H1 (cell line): ENCODE measurements around the gene SPN. TPM values are rescaled to one million over a fixed set of nuclear protein-coding genes. Genes with fewer than 3 reads are reported as not detected.
A peak's percentile ranks its signal among the peaks of the same experiment; 100 is the strongest.

Experiments
- CTCF ChIA-PET: fragments of 300-600 bp; sonication (Branson Sonifier 250); formaldehyde crosslinking; loops from one replicate; lab custom pipeline; 2021; ENCODE audit not compliant: partially characterized antibody; lab: Charles Lee
- POLR2A ChIA-PET: fragments of 300-600 bp; sonication (Branson Sonifier 250); formaldehyde crosslinking; loops from one replicate; lab custom pipeline; 2021; ENCODE audit warnings: inconsistent platforms; ENCODE audit not compliant: partially characterized antibody; lab: Charles Lee
- DNase-seq, 2 experiments: peaks; one replicate each; pipeline versions ENCODE4 v3.0.0 to v3.0.0-alpha.2; 2010 to 2022; ENCODE audit warnings: low spot score in 2 of 2, low read depth in 1 of 2, mixed read lengths in 1 of 2
- FAIRE-seq: peaks from 2 replicates; lab custom pipeline; 2011; peaks lifted over from hg19 to GRCh38; lab: Jason Lieb, UNC
- H2AFZ ChIP-seq: 2 replicates; pipeline ENCODE4 v1.8.1; 2012; ENCODE audit warnings: low read length, inconsistent platforms
- H2AK5ac ChIP-seq: 2 replicates; pipeline ENCODE4 v1.6.1; 2013; ENCODE audit warnings: low read depth, low read length
- H2BK120ac ChIP-seq: replicated peaks from 2 replicates; pipeline ENCODE3; 2013; ENCODE audit warnings: low read depth, low read length, inconsistent platforms
- H2BK12ac ChIP-seq: 2 replicates; pipeline ENCODE4 v1.6.1; 2013; ENCODE audit warnings: low read depth, low read length
- H2BK15ac ChIP-seq: 2 replicates; pipeline ENCODE4 v1.6.1; 2013; ENCODE audit warnings: low read length
- H2BK20ac ChIP-seq: 2 replicates; pipeline ENCODE4 v1.6.1; 2013; ENCODE audit warnings: low read length
- H2BK5ac ChIP-seq: 2 replicates; pipeline ENCODE4 v1.6.1; 2013; ENCODE audit warnings: low read depth, low read length
- H3K14ac ChIP-seq: 2 replicates; pipeline ENCODE4 v1.6.1; 2013; ENCODE audit warnings: inconsistent platforms; ENCODE audit not compliant: insufficient read length
- H3K18ac ChIP-seq: 2 replicates; pipeline ENCODE4 v1.6.1; 2013; ENCODE audit warnings: low read length; ENCODE audit errors: extremely low read depth
- H3K23ac ChIP-seq: 2 replicates; pipeline ENCODE4 v1.6.1; 2013; ENCODE audit warnings: inconsistent platforms; ENCODE audit not compliant: insufficient read length
- H3K23me2 ChIP-seq: 2 replicates; pipeline ENCODE4 v1.6.1; 2013; ENCODE audit warnings: low read depth, low read length
- H3K27ac ChIP-seq: 2 replicates; pipeline ENCODE4 v1.6.1; 2011; ENCODE audit warnings: low read depth, low read length, inconsistent platforms
- H3K27me3 ChIP-seq, 4 experiments: replicated peaks in 1 of 4; 1 replicate in 1 of 4; 2 replicates in 3 of 4; pipeline versions ENCODE4 v1.6.1 to v1.8.1; 2011 to 2013; ENCODE audit warnings: low read length in 3 of 4, mild to moderate bottlenecking in 3 of 4, inconsistent platforms in 2 of 4, mixed read lengths in 2 of 4, moderate library complexity in 1 of 4; ENCODE audit not compliant: control insufficient read depth in 3 of 4, insufficient read depth in 3 of 4; ENCODE audit errors: extremely low read depth in 1 of 4
- H3K36me3 ChIP-seq, 4 experiments: 2 replicates each; pipeline versions ENCODE4 v1.6.1 to v1.8.1; 2011 to 2013; ENCODE audit warnings: mild to moderate bottlenecking in 4 of 4, low read length in 3 of 4, moderate library complexity in 2 of 4, control low read depth in 1 of 4, inconsistent platforms in 1 of 4; ENCODE audit not compliant: insufficient read depth in 4 of 4, control insufficient read depth in 2 of 4
- H3K4ac ChIP-seq: replicated peaks from 2 replicates; pipeline ENCODE3; 2013; ENCODE audit warnings: low read length, low read depth, mixed read lengths, inconsistent platforms; ENCODE audit not compliant: insufficient read length
- H3K4me1 ChIP-seq, 4 experiments: replicated peaks in 1 of 4; 1 replicate in 1 of 4; 2 replicates in 3 of 4; pipeline versions ENCODE4 v1.6.1 to v1.8.1; 2011 to 2013; ENCODE audit warnings: low read length in 3 of 4, inconsistent platforms in 2 of 4, mixed read lengths in 1 of 4; ENCODE audit not compliant: insufficient read depth in 4 of 4, control insufficient read depth in 3 of 4
- H3K4me2 ChIP-seq, 2 experiments: 2 replicates each; pipeline versions ENCODE4 v1.6.1 to v1.8.1; 2011 to 2013; ENCODE audit warnings: low read depth in 2 of 2, low read length in 2 of 2, control low read depth in 1 of 2, inconsistent platforms in 1 of 2, mild to moderate bottlenecking in 1 of 2; ENCODE audit not compliant: insufficient read depth in 1 of 2
- H3K4me3 ChIP-seq, 4 experiments: fragments of 200-600, 300-600 bp in 1 of 4; sonication (generic), shearing (Covaris generic), sonication (Bioruptor Twin) in 1 of 4; 2 replicates each; pipeline versions ENCODE4 v1.5.1 to v1.8.1; 2011 to 2016; ENCODE audit warnings: low read length in 4 of 4, low read depth in 3 of 4, control low read depth in 2 of 4, inconsistent platforms in 2 of 4, mild to moderate bottlenecking in 2 of 4, mixed read lengths in 1 of 4, moderate library complexity in 1 of 4; ENCODE audit not compliant: insufficient read depth in 2 of 4; ENCODE audit errors: extremely low read depth in 1 of 4
- H3K56ac ChIP-seq: replicated peaks from 2 replicates; pipeline ENCODE3; 2013; ENCODE audit warnings: low read depth, mild to moderate bottlenecking, mixed read lengths, low read length, inconsistent platforms; ENCODE audit not compliant: insufficient read length
- H3K79me1 ChIP-seq: 2 replicates; pipeline ENCODE4 v1.6.1; 2013; ENCODE audit warnings: low read depth, low read length, control low read depth
- H3K79me2 ChIP-seq, 2 experiments: 2 replicates each; pipeline versions ENCODE4 v1.6.1 to v1.8.1; 2012 to 2013; ENCODE audit warnings: low read length in 2 of 2, mild to moderate bottlenecking in 2 of 2, inconsistent platforms in 1 of 2; ENCODE audit not compliant: insufficient read depth in 2 of 2, control insufficient read depth in 1 of 2
- H3K9ac ChIP-seq, 4 experiments: replicated peaks in 1 of 4; 1 replicate in 1 of 4; 2 replicates in 3 of 4; pipeline versions ENCODE4 v1.6.1 to v1.8.1; 2011 to 2013; ENCODE audit warnings: low read depth in 3 of 4, low read length in 3 of 4, control low read depth in 2 of 4, mild to moderate bottlenecking in 2 of 4, moderate library complexity in 2 of 4, inconsistent platforms in 1 of 4; ENCODE audit errors: extremely low read depth in 1 of 4
- H3K9me3 ChIP-seq, 2 experiments: 2 replicates each; pipeline versions ENCODE4 v1.6.1 to v1.8.1; 2012 to 2013; ENCODE audit warnings: mild to moderate bottlenecking in 2 of 2, moderate library complexity in 2 of 2, control low read depth in 1 of 2, inconsistent platforms in 1 of 2, low read depth in 1 of 2, low read length in 1 of 2, mixed read lengths in 1 of 2; ENCODE audit not compliant: insufficient read depth in 2 of 2
- H4K20me1 ChIP-seq, 2 experiments: replicated peaks in 1 of 2; 2 replicates each; pipeline versions ENCODE3 to v1.8.1; 2011 to 2013; ENCODE audit warnings: inconsistent platforms in 2 of 2, low read length in 2 of 2, mild to moderate bottlenecking in 1 of 2; ENCODE audit not compliant: insufficient read depth in 2 of 2, control insufficient read depth in 1 of 2
- H4K5ac ChIP-seq: 2 replicates; pipeline ENCODE4 v1.6.1; 2013; ENCODE audit warnings: low read length, low read depth, mixed read lengths, inconsistent platforms; ENCODE audit not compliant: insufficient read length
- H4K8ac ChIP-seq: 2 replicates; pipeline ENCODE4 v1.8.0; 2013; ENCODE audit warnings: mild to moderate bottlenecking, moderate library complexity, low read length, inconsistent platforms; ENCODE audit not compliant: insufficient read depth; ENCODE audit errors: extremely low read depth
- H4K91ac ChIP-seq: replicated peaks from 2 replicates; pipeline ENCODE3; 2013; ENCODE audit warnings: low read length, mixed read lengths, inconsistent platforms; ENCODE audit not compliant: insufficient read length
- E2F6 ChIP-seq: IDR thresholded peaks from 2 replicates; pipeline ENCODE4 v1.6.1; 2012; ENCODE audit warnings: inconsistent platforms
- EP300 ChIP-seq, 2 experiments: IDR thresholded peaks; 1 replicate in 1 of 2; 2 replicates in 1 of 2; pipeline ENCODE4 v1.6.1; 2011 to 2012; ENCODE audit warnings: low read depth in 2 of 2, low read length in 2 of 2, mild to moderate bottlenecking in 2 of 2, borderline replicate concordance in 1 of 2, inconsistent platforms in 1 of 2, moderate library complexity in 1 of 2
- NANOG ChIP-seq: IDR thresholded peaks from 2 replicates; pipeline ENCODE4 v1.6.1; 2011; ENCODE audit warnings: low read length, low read depth, mild to moderate bottlenecking, inconsistent platforms; ENCODE audit not compliant: insufficient read depth, poor library complexity, severe bottlenecking
- PHF8 ChIP-seq: fragments of 200-600 bp; sonication (generic); conservative IDR thresholded peaks from 2 replicates; pipeline ENCODE4 v1.7.1; 2012; ENCODE audit warnings: low read depth, mild to moderate bottlenecking, inconsistent platforms, low read length, moderate library complexity
- RBBP5 ChIP-seq: IDR thresholded peaks from 2 replicates; pipeline ENCODE4 v1.7.1; 2012; ENCODE audit warnings: low read depth, mild to moderate bottlenecking, inconsistent platforms, low read length, moderate library complexity, borderline replicate concordance
- TEAD4 ChIP-seq: IDR thresholded peaks from 2 replicates; pipeline ENCODE4 v1.6.1; 2012; ENCODE audit warnings: low read depth, low read length, inconsistent platforms, mixed read lengths
- USF2 ChIP-seq: IDR thresholded peaks from 2 replicates; pipeline ENCODE4 v1.6.1; 2011; ENCODE audit warnings: low read length, improper control_type of control experiment
- YY1 ChIP-seq: IDR thresholded peaks from 2 replicates; pipeline ENCODE4 v1.6.1; 2011; ENCODE audit warnings: low read depth, mild to moderate bottlenecking, low read length
- WGBS, 2 experiments: shearing (Covaris generic) in 1 of 2; methylation state at CpG; one replicate each; pipeline versions ENCODE4 v1.1.6 to v1.1.7; 2013 to 2015; ENCODE audit warnings: low lambda C conversion rate in 2 of 2, mixed read lengths in 2 of 2, inconsistent platforms in 1 of 2, low coverage in 1 of 2, missing lambda C conversion rate in 1 of 2; ENCODE audit not compliant: insufficient replicate concordance in 2 of 2, insufficient coverage in 1 of 2, insufficient read length in 1 of 2; ENCODE audit errors: extremely low coverage in 1 of 2, missing lambda C conversion rate in 1 of 2; 5-methylcytosine and 5-hydroxymethylcytosine counted together
- polyA plus RNA-seq, 7 experiments: library from polyadenylated mRNA; depleted of rRNA in 3 of 7; stranded (reverse) in 5 of 7; unstranded in 2 of 7; fragments of >200 nt in 5 of 7; fragments of 200-250 nt in 2 of 7; gene quantifications; 1 replicate in 5 of 7; 2 replicates in 1 of 7; 4 replicates in 1 of 7; pipeline versions ENCODE4 v1.2.1 to v1.2.3, GENCODE V29; 2011 to 2013; ENCODE audit warnings: missing spikeins in 2 of 7, mixed read lengths in 2 of 7
- total RNA-seq: library from RNA; stranded (reverse); fragmentation: NEBNext Ultra II Directional; extraction: Animal tissue kit (Norgen Biotek cat#: 25700); gene quantifications from 2 replicates; pipeline ENCODE4 v1.2.1, GENCODE V29; 2021

SPN gene
- total and polyA plus RNA-seq, 2 of the 8 experiments (the other 6 are each of a cell fraction or from before 2014, with no cell fraction given): 1.5 to 1.8 TPM

GRCh38 chr16:29700253-29700987 lies 37.4 kb downstream of the SPN start:
- Histone ChIP-seq H4K5ac (peak overlapping the region; percentile 75), H3K27ac (no peak overlapping the region), H3K4me1 (peaks cover 0 to 11% (median 5%) of the 10 kb centered on the region in 4 experiments; a peak in 5 of 7 replicates), H3K4me2 (peak overlapping the region in 1 of 2 experiments; percentile 54; a peak in 3 of 4 replicates), H3K56ac (no peak overlapping the region), H2AK5ac (no peak overlapping the region), H3K23ac (no peak overlapping the region), H3K4ac (no peak overlapping the region), H2BK5ac (no peak overlapping the region), H2BK15ac (no peak overlapping the region), H3K14ac (no peak overlapping the region), H3K4me3 (peak overlapping the region in 1 of 4 experiments; percentile 35; a peak in 1 of 8 replicates), H3K18ac (no peak overlapping the region), H3K79me2 (no peaks in the 10 kb centered on the region), H3K23me2 (no peaks in the 10 kb centered on the region), H3K9me3 (0 out of 4 replicates have a peak, but pooled peaks cover 0 to 6% of the 10 kb centered on the region in 2 experiments), H3K79me1 (no peaks in the 10 kb centered on the region), H4K20me1 (peaks cover 0 to 3% of the 10 kb centered on the region in 2 experiments), H2BK20ac (no peak overlapping the region), H3K36me3 (peaks cover 3 to 20% (median 9%) of the 10 kb centered on the region in 4 experiments; a peak in 7 of 8 replicates), H2AFZ (0 out of 2 replicates have a peak overlapping the region, but pooled peaks have one; percentile 86), H4K8ac (peak overlapping the region; percentile 83), H3K27me3 (no peaks in the 10 kb centered on the region), H2BK12ac (peak overlapping the region; percentile 44; the same call in 1 of the 2 replicates), H4K91ac (no peak overlapping the region), H2BK120ac (no peak overlapping the region), H3K9ac (no peak overlapping the region)
- ChIA-PET CTCF (interaction anchor here (0.5 to 11.5 kb wide), 39 partner anchors 9 to 355 kb away, joined by 3 to 138 read pairs (median 4); partner anchors contain the start of genes KIF22, PAGR1, QPRT and TLCD3B), POLR2A (interaction anchor here (0.6 to 20.4 kb wide), 22 partner anchors 9 to 331 kb away, joined by 3 to 490 read pairs (median 4); partner anchors contain the start of genes ASPHD1, KIF22, PAGR1 and QPRT)
- FAIRE-seq (peak; percentile 82), DNase-seq (peak in 1 of 2 experiments; percentile 84)
- WGBS, 2 experiments: 10% methylated on average over 13 of the region's 14 CpGs; no CpG with 5 or more reads in 1 of the 2 experiments
- TF ChIP-seq TEAD4 (peak; percentile 76), USF2 (no peak), E2F6 (peak; percentile 41; the same call in 1 of the 2 replicates), YY1 (0 out of 2 replicates have a peak, but pooled peaks have one; percentile 31), RBBP5 (no peak), EP300 (IDR thresholded peaks at IDR 0.05; ENCODE audit: borderline replicate concordance in 1 of 2, low read depth in 2 of 2, low read length in 2 of 2) (0 out of 3 replicates have a peak, but pooled peaks of 1 of the 2 experiments have one; percentile 41), PHF8 (no peak), NANOG (peak; percentile 63)
